ENCODE data around the gene VWA7.
A peak's percentile ranks its signal among the peaks of the same experiment; 100 is the strongest.

The VWA7 gene

DNA sequence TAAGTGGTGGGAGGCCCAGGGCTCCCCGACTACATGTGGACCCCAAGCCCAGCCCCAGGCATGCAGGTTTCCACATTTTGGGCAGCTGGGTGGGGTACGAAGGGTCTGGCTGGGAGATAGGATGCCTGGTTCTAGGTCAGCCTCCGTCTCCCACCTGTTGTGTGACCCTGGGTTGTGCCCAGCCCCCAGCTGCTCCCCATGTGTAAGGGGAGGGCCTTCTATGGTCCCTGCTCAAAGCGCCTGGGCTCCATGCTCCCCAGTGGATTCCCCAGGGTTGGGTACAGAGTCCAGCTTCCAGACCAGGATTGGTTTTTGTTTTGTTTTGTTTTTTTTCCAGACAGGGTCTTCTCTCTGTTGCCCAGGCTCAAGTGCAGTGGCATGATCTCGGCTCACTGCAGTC lies 1.1 kb upstream of the VWA7 start:
- DNase-seq: no peak

DNA sequence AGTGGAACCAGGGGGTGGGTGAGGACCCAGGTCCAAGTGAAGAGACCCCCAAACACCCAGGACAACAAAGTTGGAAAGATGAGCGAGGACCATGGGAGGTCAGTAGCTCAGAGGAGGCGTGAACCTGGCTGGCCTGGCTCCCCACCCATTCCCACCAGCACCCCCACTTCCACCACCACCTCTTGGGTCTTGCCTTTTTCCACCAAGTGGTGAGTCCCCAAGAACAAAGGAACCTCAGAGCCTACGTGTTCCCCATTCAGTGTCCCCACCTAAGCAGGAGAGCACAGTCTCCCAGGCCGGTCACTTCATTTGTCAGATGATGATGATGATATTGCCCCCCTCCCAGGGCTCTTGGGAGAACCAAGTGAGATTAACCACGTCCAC lies 531 bp upstream of the VWA7 start:
- no peak for DNase-seq

DNA sequence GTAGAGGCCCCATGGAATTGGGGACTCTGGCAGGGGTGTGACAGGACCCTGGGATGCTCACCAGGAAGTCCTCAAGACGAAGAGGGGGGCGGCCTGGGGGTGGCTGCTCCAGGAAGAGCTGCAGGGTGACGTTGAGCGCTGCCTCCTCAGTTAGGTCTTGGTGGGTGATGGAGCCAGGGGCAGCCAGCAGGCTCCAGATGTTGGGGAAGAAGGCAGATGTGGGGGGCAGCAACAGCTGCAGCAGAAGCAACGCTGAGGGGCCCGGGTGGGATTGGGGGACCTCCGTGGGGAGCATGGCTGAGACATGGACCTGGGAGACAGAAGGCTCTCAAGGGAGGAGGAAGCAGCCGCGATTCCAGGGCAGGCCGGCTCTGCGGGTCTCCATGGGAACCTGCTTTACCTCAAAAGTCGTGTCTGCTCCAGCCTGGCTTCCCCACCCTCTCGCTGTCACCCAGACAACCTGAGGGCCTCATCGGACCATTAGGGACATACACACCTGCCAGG lies 591 bp downstream of the VWA7 start:
- DNase-seq: peak; percentile 14 to 25

DNA sequence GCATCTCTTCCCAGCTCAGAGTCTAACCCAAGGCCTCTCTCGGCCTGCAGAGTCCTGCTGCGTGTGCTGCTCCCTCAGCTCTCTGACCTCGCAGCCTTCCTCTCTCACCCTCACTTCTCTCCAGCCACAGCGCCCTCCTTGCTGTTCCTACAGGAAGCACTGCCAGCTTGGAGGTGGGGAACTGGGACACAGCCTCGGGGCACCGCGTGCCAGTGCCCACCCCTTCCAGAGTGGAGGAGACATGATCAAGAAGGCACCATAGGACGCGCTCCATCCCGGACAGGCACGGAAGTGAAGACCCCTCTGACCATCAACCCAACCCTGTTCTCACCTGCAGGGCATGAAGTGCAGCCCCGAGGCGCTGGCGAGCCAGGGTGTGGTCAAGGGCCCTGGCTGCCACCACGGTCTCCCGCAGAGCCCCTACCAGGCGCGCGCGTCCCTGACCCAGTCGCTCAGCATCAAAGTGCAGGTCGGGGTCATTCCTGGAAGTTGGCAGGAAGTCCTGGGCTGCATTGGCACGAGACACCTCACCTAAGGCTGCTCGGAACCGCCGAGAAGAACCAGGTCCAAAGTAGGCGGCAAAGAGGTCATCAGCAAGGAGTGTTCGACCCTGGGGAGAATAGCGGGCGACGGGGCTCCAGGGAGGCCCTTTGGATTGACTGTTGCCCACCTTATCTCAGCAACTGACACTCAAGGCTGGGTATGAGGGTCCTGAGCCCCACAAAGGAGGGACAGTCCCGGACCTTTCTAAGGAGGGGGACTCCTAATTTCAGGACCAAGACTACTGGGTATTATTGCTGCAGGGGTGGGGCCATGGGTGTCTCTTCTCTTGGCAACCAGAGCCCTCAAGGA lies 1.3 kb downstream of the VWA7 start:
- DNase-seq: no peak

GRCh38 chr6:31775184-31775583 lies 1.9 kb downstream of the VWA7 start:
- no peak for DNase-seq

DNA sequence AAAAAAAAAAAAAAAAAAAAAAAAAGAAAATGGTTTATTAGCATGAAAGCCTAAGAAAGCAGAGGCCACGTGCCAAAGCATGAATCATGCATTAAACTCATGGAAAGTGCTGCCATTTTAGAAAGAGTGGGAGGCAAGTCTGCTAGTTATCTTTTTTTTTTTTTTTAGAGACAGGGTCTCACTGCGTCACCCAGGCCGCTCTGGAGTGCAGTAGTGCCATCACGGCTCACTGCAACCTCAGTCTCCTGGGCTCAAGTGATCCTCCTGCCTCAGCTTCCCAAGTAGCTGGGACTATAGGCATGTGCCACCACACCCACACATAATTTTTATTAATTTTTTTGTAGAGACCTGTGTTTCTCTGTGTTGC lies 5.2 kb downstream of the VWA7 start:
- no peak for DNase-seq

DNA sequence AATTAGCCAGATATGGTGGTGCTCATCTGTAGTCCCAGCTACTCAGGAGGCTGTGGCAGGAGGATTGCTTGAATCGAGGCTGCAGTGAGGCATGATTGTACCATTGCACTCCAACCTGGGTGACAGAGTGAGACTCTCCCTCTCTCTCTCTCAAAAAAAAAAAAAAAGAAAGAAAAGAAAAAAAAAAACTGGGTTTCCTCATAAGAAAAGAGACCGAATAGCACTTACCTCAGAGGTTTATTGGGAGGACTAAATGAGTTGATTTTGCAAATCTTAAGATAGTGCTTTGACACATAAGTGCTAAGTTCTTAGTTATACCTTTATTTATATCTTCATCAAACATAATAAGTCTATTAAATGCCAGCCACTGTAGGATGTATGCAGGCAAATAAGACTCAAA lies 6.3 kb downstream of the VWA7 start:
- DNase-seq: no peak

GRCh38 chr6:31769684-31770371 lies 7.3 kb downstream of the VWA7 start:
- peak; percentile 84 to 90 for DNase-seq

GRCh38 chr6:31768363-31769257 lies 8.5 kb downstream of the VWA7 start:
- DNase-seq: no peak

DNA sequence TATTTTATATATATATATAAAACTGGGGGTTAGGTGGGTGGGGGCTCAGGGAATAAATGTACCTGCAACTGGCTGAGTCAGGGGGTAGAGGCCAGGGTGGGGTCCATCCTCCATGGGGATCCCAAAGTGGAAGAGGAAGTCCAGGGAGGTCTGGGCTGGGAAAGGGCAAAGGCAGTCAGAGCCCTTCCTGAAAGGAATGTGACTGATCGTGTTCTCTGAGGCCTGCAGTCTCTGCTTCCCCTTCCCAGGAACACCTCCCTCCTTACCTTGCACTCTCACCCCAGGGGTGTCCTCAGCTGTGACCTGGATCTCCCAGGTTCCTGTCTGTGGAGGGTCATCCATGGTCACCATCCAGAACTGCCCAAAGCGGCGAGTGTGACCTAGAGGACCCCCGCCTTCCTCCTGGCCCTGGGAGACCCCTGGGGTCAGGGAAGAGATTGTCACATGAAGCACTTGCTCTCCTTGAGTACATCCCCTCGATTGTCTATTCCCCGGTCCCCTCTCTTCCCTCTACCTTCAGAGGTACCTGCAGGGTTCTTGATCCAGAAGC lies 10.0 kb downstream of the VWA7 start:
- DNase-seq: no peak

DNA sequence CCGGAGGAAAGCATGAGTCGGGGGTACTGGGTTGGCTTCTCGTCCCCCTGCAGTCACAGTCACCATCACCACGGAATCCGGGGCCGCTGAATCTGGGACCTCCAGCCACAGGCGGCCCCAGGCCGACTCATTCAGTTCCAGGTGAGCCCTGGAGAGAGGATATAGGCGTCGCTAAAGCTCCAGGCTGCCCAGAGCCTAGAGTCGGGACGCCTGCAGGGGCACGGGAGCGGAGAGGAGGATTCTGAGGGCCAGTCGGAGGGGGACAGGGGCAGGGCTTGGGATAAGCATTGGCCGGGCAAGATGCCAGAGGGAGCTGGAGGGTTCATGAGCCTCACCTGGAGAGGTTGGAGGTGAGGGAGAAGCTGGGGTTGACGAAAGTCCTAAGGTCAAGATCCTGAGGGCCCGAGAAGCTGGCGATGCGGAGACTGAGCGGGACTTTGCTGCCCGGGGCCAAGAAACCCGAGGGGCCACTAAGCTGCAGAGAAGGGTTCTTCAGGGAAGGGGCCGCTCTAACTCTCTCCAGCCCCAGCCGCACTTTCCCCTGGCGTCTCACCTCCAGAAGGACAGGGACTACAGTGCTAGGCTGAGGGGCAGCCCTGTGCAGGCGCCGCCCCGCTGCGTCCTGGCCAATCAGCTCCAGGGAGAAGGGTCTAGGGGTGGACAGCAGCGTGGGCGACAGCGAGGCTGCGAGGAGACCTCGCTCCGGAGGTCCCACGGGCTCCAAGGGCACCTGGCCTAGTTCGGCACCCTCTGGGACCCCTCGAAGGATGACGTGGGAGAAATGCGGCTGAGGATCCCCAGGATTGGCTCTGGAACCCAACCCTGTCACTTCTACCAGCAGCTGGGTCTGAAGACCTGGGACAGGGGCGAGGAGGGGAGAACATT lies 11.0 kb downstream of the VWA7 start:
- no peak for DNase-seq

- no peak for DNase-seq
Measured at GRCh38 chr6:31765559-31765909, 11.6 kb downstream of the VWA7 start.

DNA sequence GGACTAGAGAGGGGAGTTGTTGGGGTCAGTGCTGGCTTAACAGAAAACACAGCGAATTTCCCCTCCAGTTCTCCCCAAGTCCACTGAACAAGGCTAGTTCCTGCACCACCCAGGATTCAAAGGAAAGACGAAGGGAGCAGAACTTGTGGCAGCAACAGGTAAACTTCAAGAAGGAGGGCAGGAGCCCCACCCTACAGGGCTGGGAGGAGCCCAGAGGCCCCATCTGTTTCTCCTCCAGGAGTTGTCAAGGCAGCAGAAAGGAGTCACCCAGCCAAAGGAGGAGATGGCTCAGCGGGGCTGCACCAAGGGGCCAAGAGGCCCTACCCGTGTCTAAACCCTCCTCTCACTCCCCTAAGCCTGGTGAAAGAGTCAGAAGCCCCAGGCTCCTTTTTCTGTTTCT lies 12.9 kb downstream of the VWA7 start:
- no peak for DNase-seq

GRCh38 chr6:31763619-31763940 lies 13.5 kb downstream of the VWA7 start:
- no peak for DNase-seq

DNA sequence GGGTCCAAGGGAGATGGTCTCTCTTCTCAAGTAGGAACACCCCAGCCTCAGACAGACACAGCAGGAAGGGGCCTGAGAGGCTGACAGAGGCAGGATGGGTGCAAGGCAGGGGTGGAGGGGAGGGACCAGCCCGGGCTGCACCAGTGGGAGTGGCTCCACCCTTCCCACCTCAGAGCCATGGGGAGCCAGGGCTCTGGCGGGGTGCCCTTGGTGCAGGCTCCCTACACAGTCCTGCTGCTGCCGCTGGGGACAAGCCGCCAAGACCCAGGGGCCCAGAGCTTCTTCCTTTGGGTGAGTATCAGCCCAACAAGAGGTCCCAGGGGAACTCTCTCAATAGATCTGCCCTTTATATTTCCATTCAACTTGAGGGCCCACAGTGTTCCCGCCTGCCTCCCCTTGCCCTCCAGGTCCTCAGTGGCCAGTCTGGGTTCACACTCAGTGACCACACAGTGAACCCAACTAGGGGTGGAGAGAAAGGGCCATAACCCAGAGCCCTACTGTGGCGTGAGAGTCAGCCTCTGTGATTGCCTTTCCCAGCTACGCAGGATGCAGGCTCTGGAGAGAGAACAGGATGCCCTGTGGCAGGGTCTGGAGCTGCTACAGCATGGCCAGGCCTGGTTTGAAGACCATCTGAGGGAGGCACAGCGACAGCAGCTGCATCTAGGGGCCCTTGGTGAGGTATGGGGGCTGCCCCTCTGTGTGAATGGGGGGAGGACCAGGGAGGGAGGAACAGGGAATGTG lies 14.1 kb downstream of the VWA7 start:
- no peak for DNase-seq

- no peak for DNase-seq
Measured at GRCh38 chr6:31762356-31762755, 14.8 kb downstream of the VWA7 start, which contains the start of gene SAPCD1. SAPCD1 (plus strand) TSS chr6:31762656; CDS start chr6:31763055, 399 bp downstream.

- DNase-seq: no peak
Measured at GRCh38 chr6:31761343-31761742, 15.8 kb downstream of the VWA7 start.

- DNase-seq: no peak
Measured at GRCh38 chr6:31760790-31761189, 16.3 kb downstream of the VWA7 start.

DNA sequence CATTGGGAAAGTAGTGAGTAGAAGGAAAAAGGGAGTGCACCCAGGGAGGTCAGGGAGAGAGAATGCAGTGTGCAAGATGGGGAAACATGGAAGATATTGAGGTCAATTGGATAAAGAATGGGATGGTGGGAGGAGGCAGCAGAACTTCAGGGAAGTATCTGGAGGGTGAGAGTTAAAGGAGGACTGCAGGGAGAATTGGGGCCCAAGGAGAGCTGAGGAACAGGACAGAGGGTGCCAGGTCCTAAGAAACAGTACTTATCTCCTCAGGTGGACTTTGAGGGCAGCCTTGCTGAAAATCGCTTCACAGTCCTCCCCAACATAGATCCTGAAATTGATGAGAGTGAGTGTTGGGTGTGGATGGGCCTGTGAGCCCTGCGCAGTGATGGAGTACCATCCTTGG lies 18.8 kb downstream of the VWA7 start:
- DNase-seq: no peak

- DNase-seq: no peak
Measured at GRCh38 chr6:31752739-31753319, 24.3 kb downstream of the VWA7 start.

DNA sequence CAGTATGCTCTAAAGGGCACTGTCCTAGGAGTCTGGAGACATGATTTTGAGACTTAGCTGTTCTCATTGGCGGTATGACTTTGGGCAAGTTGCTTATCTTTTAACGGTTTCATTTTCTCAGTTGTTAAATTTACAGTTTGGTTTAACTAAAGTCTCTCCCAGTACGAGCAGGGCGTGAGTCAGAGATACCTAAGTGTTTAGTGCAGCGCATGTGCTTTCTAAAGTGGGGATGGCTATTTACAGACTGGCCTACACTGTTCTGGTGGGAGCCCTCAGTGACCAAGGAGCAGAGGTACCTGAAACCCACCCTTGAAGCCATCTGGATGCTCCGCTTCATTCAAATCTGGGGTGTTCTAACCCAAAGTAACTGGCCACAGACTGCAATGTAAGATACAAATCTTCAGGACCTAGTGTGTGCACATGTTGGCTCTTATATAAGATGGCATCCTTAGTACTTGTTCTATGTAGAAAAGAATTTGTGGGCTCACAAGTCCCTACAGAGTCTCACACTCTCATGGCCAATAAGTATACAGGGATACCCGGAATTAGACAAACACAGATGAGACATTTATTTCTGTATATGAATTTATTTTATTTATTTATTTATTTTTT lies 26.6 kb downstream of the VWA7 start:
- DNase-seq: no peak
